Peyer's patch (tissue), 4 donors: ENCODE data around the gene MFN1. TPM values are rescaled to one million over a fixed set of nuclear protein-coding genes. Genes with fewer than 3 reads are reported as not detected.

Experiments used
- DNase-seq, 3 donors: peaks; one replicate each; pipeline ENCODE4 v3.0.0-alpha.2; 2017 to 2019
- H3K27ac ChIP-seq, 4 donors: fragments of 200-600 bp; sonication (generic); one replicate each; pipeline ENCODE4 v1.5.1; 2016 to 2019
- H3K27me3 ChIP-seq, 2 donors: fragments of 200-600 bp; sonication (generic); one replicate each; pipeline ENCODE4 v1.5.1; 2019
- H3K36me3 ChIP-seq, 3 donors: fragments of 200-600 bp; sonication (generic); one replicate each; pipeline ENCODE4 v1.5.1; 2016 to 2019
- H3K4me1 ChIP-seq, 4 donors: fragments of 200-600 bp; sonication (generic); one replicate each; pipeline ENCODE4 v1.5.1; 2016 to 2019
- H3K4me3 ChIP-seq, 4 donors: fragments of 200-600 bp; sonication (generic); 1 replicate in 3 of 4; 2 replicates in 1 of 4; pipeline ENCODE4 v1.5.1; 2016 to 2019; ENCODE audit warnings: mild to moderate bottlenecking in 1 of 4
- H3K9me3 ChIP-seq, 4 donors: fragments of 200-600 bp; sonication (generic); one replicate each; pipeline ENCODE4 v1.5.1; 2016 to 2019; ENCODE audit warnings: mild to moderate bottlenecking in 1 of 4
- CTCF ChIP-seq, 6 experiments: fragments of 450-650 bp in 4 of 6; fragments of 200-600 bp in 2 of 6; sonication (generic) in 1 of 6; IDR thresholded peaks; one replicate each; pipeline ENCODE4 v1.5.1; 2017 to 2019; ENCODE audit warnings: antibody characterized with exemption in 6 of 6, mild to moderate bottlenecking in 3 of 6, moderate library complexity in 1 of 6
- POLR2A ChIP-seq, 2 donors: fragments of 450-650 bp; IDR thresholded peaks; one replicate each; pipeline ENCODE4 v1.5.1; 2017; ENCODE audit warnings: antibody characterized with exemption in 2 of 2, mild to moderate bottlenecking in 2 of 2, moderate library complexity in 2 of 2
- total RNA-seq, 4 donors: library from RNA; depleted of rRNA; stranded (reverse); fragments of >200 nt; gene quantifications; one replicate each; pipeline ENCODE4 v1.1.0, GENCODE V29; 2016

MFN1 gene
- total RNA-seq, 4 donors from 2014 or later: 34.0 to 124 (median 45.3) TPM

DNA sequence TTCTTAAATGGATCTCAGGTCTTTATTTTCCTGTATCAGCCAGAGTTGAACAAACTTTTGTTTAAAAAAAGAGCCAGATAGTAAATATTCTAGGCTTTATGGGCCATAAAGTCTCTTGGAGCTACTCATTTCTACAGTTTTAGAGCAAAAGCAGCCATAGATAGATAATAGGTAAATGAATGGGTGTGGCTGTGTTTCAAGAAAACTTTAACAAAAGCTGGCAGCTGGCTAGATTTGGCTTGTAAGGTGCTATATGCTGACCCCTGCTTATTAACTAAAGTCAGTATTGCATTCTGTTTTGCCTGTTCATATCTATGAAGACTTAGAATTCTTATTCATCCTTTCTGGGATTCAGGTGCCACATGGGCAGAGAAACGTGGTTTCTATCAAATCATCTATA, 29.0 kb downstream of the MFN1 start:
- Histone ChIP-seq H3K9me3 (no peaks in the 10 kb centered on the region), H3K27me3 (no peaks in the 10 kb centered on the region), H3K27ac (no peak overlapping the region), H3K4me1 (no peaks in the 10 kb centered on the region), H3K36me3 (peaks cover 0 to 63% (median 0%) of the 10 kb centered on the region in 3 donors), H3K4me3 (no peak overlapping the region)
- DNase-seq: no peak
- TF ChIP-seq CTCF (IDR thresholded peaks at IDR 0.05) (no peak), POLR2A (IDR thresholded peaks at IDR 0.05) (no peak)

DNA sequence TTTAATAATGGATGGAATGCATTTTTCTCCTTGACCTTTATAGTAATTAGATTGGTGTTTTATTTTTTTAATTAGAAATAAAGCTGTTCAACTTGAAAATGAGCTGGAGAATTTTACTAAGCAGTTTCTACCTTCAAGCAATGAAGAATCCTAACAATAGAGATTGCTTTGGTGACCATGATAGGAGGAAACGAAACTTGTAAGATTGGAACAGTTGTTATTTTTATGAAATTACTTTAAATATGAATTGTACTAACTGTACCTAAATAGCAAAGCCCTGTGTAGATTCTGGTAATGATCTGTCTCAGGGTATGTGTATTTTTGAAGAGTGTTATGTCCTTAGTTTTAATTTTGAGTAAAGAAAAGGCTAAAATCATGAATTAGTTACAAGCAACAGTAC, 44.4 kb downstream of the MFN1 start:
- Histone ChIP-seq H3K27me3 (no peaks in the 10 kb centered on the region), H3K36me3 (peaks cover 0 to 66% (median 0%) of the 10 kb centered on the region in 3 donors), H3K4me3 (no peak overlapping the region), H3K4me1 (no peaks in the 10 kb centered on the region), H3K27ac (no peak overlapping the region), H3K9me3 (no peaks in the 10 kb centered on the region)
- no peak for DNase-seq
- TF ChIP-seq POLR2A (IDR thresholded peaks at IDR 0.05) (no peak), CTCF (IDR thresholded peaks at IDR 0.05) (no peak)

GRCh38 chr3:179398574-179399231, 51.2 kb downstream of the MFN1 start:
- TF ChIP-seq CTCF (IDR thresholded peaks at IDR 0.05) (no peak), POLR2A (IDR thresholded peaks at IDR 0.05) (no peak)
- DNase-seq: no peak
- peaks cover 0 to 48% (median 0%) of the 10 kb centered on the region in 3 donors for H3K36me3 ChIP-seq

DNA sequence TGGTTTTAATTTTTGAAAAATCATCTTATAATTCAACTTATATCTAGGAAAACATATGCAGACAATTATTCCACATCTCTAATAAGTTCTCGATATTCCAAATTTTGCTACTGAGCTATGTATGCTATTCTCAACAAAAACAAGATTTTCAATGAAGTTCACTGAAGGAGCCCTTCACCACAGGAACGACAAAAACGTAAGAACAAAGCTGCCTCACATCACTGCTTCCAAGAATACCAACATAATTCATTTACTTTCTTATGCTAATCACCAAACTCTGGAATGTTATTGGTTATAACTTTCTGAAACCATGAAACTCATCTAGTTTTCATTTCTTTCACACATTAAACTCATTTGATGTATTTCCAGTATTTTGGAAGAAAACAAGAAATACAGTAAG, 54.1 kb downstream of the MFN1 start:
- DNase-seq: no peak
- TF ChIP-seq CTCF (IDR thresholded peaks at IDR 0.05) (no peak), POLR2A (IDR thresholded peaks at IDR 0.05) (no peak)
- Histone ChIP-seq H3K4me1 (no peaks in the 10 kb centered on the region), H3K27me3 (no peaks in the 10 kb centered on the region), H3K4me3 (no peak overlapping the region), H3K9me3 (no peaks in the 10 kb centered on the region), H3K27ac (no peak overlapping the region), H3K36me3 (peaks cover 0 to 40% (median 0%) of the 10 kb centered on the region in 3 donors)

More at GRCh38 chr3:179398574-179399231, 51.2 kb downstream of the MFN1 start:
- Histone ChIP-seq H3K4me1 (no peaks in the 10 kb centered on the region), H3K27ac (no peak overlapping the region), H3K9me3 (no peaks in the 10 kb centered on the region), H3K27me3 (no peaks in the 10 kb centered on the region), H3K4me3 (no peak overlapping the region)

DNA sequence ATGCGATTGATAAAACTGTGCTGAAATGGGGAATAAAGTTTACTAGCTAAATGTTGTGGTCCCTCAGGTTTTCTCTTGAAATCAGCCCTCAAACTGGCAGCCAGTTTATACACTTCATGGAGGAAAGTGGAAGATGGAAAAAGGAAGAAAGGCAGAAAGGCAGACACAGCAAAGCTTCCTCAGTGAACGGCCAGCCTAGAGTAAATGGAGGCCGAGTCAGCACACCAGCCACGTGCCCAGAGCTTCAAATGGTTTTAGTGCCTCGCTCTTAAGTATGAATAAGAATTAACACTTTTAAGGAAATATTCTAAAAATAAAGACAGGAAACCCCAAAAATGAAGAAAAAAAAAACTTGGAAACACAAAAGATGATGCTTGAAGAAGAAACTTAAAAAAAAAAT, 55.5 kb downstream of the MFN1 start:
- peaks cover 0 to 43% (median 0%) of the 10 kb centered on the region in 3 donors for H3K36me3 ChIP-seq
- no peak for DNase-seq
- no peak overlapping the region for H3K4me3 ChIP-seq
- no peak for TF ChIP-seq CTCF (IDR thresholded peaks at IDR 0.05)
- no peak overlapping the region for H3K27ac ChIP-seq
- H3K27me3 ChIP-seq: no peaks in the 10 kb centered on the region
- H3K4me1 ChIP-seq: no peaks in the 10 kb centered on the region
- no peaks in the 10 kb centered on the region for H3K9me3 ChIP-seq
